Right ventricle myocardium inferior (tissue), 1 donor: Measurements from ENCODE around the gene CPLX3. TPM values are rescaled to one million over a fixed set of nuclear protein-coding genes. Genes with fewer than 3 reads are reported as not detected.

Source experiments
- ATAC-seq: fragments of 200-7000 bp; cut with Tn5 transposase; one replicate; pipeline ENCODE4 v1.9.1; 2020; ENCODE audit warnings: mild to moderate bottlenecking, moderate library complexity
- DNase-seq: peaks from one replicate; pipeline ENCODE4 v3.0.0; 2021; ENCODE audit errors: missing footprints
- intact Hi-C: fragments of 100-400 bp; cut with DNase I; formaldehyde crosslinking; loops from one replicate; pipeline ENCODE4 v1.11.0; 2022
- total RNA-seq: library from RNA; stranded (reverse); fragmentation: NEBNext Ultra II Directional; extraction: Animal tissue kit (Norgen Biotek cat#: 25700); gene quantifications from one replicate; pipeline ENCODE4 v1.2.1, GENCODE V29; 2021
- donor health status: DM: no; HTN: yes; CAD: no; lungs with severe emphysema.

CPLX3 gene
- total RNA-seq, 1 donor from 2014 or later, result 2.8 TPM

DNA sequence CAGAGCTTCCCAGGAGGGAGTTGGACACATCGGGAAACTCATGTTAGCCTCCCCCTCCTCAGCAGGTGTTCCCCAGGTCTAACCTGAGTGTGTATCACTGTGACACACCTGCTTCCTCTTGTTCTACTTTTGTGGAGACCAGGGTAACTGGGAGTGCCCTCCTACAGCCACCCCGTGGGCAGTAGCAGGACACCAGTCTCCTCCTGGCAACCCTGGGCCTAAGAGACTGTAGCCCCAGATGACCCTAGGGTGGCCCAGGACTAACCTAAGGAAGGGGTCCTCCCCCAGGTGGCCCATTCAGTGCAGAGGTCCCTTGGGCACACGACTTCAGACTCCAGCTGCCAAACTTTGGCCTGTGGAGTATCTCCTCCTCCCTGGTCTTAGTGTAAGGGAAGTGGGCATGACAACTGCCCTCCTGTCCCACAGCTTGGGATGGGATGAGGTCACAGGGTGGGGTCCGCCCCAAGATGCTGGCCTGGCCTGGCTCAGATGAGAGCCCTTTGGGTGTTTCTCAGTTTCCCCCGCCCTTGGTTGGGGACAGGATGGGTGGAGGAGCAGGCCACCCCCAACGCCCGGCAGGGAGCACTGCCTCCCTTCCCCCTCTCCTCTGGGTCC is 39.8 kb upstream of the CPLX3 start:
- intact Hi-C loops, result loop anchor here (5.0 kb wide), 1 partner anchor 106 kb away; the partner anchor contains the start of gene MPI
- ATAC-seq (peak; percentile 1), DNase-seq (peak; percentile 80)

DNA sequence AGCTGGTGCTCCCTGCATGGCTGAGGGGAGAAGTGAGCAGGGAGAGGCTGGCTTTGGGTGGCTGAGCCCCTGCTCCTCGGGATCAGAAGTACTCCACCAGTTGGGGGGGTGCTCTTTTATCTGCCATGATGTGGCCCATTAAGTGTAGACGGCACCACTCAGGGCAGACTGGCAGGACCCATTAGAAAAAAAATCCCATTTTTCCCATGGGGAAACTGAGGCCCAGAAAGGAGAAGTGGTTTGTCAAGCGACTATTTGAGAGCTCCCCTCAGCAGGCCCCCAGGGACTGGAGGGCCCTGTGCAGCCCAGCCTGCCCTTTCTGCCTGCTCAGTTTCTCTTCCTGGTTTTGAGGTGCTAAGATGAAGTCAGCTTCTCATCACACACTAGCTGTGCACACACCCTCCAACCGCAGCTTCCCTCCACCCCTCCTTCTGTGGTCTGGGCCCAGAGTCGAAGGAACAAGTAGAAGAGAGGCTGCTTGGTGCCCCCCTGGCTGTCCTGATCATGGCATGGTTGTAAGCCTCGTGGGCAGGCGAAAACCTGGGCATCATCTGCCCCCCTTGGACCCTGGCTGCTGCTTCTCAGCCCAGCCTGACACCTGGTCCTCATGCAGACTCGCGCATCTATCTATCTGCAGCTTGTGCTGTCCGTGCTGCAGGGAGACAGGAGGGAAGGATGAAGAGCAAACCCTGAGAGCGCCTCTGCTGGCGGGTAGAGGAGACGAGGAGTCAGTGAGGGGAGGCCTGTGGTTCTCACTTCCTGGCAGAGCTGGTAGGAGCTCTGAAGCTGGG is 39.0 kb upstream of the CPLX3 start:
- ATAC-seq (peak; percentile 34), DNase-seq (peak; percentile 88)
- intact Hi-C loops, result loop anchor here (5.0 kb wide), 1 partner anchor 105 kb away; the partner anchor contains the start of gene MPI

DNA sequence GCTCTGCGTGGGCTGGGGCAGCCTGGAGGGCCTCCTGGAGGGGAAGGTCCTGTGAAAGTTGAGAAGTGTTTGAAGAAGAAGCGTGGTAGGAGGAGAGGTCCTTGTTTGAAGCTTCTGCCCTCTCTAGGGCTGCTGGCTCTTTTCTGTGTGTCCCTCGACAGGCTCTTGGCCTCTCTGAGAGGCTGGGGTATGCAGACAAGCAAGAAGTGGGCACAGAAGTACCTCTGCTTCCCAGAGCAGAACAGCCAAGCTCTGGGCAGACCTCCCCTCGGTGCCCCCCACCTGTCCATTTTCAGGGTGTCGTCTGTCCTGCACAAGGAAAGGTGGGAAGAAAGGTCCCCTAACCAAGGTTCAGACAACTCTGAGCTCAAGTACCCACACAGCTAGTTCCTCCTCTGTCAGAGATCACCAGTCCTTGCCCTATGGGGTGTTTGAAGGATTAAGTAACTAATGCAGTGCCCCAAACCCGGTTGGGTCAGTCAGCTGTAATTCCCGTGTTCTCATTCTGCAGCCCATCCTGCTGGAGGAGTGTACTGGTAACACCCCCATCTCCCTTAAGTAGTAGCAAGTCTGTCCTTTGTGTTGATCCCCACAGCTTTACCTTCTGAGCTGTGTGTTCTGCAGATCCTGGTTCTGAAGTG is 38.3 kb upstream of the CPLX3 start:
- intact Hi-C loops, result loop anchor here (5.0 kb wide), 1 partner anchor 104 kb away; the partner anchor contains the start of gene MPI
- DNase-seq, result no peak
- no peak for ATAC-seq

DNA sequence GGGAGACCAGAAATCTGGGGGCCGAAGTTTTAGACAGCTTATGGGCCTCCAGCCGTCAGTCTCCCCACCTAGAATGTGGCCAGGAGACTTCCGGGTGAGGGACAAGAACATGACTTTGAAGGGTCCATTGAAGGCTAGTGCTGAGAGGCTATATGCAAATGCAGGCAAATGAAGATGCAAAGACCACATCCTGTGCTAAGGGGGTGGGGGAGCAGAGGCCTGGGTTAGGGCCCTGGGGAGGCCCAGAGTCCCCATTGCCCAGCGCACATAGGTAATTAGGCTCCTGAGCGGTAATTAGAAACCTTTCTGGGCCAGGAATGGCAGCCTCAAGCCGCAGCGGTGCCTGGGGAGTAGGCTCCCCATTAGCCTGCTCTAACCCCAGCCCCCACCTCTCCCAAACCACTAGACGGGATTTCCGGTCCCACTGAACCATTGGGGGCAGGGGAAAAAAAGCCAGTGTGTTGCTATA is 37.7 kb upstream of the CPLX3 start:
- no peak for ATAC-seq
- intact Hi-C loops, result loop anchor here (5.0 kb wide), 1 partner anchor 104 kb away; the partner anchor contains the start of gene MPI

DNA sequence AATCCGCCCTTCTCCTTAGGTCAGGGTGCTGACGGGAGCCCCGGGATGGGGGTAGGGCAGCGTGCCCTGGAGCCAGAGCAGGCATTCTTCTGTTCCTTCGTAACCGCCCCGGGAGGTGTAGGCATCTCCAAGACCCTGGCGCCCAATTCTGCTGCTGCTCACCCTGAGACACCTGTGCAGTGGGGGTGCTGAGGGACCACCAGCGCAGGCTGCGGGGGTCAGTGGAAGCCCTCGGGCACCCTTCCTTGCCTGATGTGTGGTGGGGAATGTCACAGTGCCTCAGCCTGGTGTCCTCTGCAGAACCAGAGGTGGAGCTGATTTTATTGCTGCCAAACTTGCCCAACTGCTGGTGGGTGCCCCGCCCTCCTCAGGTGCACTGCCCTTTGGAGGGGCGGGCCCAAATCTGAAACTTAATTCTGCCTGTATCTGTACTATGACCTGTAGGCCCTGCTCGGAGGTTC is 37.2 kb upstream of the CPLX3 start:
- no peak for DNase-seq
- intact Hi-C loops, result loop anchor here (5.0 kb wide), 1 partner anchor 103 kb away; the partner anchor contains the start of gene MPI
- no peak for ATAC-seq

More for the DNA sequence above, 37.7 kb upstream of the CPLX3 start:
- DNase-seq, result no peak

DNA sequence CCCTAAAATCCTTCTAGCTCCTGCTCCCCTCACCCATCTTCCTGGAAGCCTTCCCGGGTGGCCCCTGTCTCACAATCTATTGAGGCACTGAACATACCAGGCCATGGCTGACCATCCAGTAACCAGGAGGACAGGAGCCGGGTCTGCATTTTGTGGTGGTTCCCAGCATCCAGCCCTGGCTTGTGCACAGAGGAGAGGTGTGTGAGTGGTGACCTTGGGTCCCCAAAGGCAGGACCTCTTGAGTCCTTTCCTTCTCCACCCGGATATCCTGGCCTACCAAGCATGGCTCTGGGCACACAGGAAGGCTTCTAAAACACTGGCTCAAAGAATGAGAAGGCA is 36.7 kb upstream of the CPLX3 start:
- intact Hi-C loops, result loop anchor here (5.0 kb wide), 1 partner anchor 103 kb away; the partner anchor contains the start of gene MPI
- ATAC-seq (no peak), DNase-seq (no peak)

DNA sequence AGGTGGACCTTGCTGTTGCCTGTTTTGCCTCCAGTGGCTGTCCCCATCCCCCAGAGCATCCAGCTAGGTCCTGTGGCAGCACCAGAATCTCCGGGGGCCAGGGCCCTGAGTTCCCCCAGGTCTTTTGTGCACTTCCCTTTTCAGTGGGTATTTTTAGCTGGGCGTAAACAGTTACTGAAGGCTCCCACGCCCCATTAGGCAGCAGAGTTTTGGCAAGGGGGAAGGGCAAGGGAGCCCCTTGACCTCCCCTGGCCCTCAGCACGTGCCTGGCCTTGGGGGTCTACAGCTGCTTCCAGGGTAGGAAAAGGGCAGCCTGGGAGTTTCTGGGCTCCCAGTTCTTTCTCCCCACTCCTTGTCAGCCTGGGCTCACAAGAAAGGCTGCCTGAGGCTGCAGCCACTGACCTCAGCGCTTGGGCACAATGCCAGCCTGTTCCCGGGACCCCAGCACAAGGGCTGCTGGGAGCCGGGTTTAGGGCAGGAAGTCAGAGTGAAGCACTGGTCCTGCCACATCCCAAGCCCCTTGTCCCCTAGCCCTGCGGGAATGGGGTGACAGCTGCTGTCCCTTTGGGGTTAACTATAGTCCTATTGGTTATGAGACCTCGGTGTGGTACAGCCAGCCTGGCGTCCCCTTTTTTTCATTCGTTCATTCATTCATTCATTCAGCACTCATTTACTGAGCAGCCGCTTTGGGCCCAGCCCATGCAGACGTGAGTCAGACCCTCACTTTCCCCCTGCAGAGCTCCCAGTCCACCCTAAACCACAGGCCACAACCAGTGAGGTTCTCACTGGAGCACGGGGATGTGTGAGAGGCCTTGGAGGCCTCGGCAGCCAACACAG is 36.1 kb upstream of the CPLX3 start:
- ATAC-seq, result peak; percentile 24
- intact Hi-C loops, result no loop called here
- peak; percentile 89 for DNase-seq

DNA sequence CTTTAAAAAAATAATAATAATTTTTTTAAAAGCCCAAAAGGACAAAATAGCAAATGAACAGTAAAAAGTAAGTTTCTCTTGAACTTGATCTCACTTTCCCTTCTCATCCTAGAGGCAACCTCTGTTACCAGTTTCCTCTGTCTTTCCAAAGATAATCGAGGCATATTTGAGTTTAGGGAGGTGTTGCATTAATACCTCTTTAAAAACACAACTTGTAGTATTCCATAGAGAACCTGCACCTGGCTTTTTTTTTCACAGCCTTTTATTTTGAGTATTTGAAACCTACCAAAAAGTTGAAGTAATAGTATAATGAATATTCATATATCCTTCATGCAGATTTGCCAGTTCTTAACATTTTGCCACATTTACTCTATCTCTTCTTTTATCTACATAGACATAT is 35.4 kb upstream of the CPLX3 start:
- ATAC-seq, result no peak
- DNase-seq, result no peak
- intact Hi-C loops, result no loop called here

DNA sequence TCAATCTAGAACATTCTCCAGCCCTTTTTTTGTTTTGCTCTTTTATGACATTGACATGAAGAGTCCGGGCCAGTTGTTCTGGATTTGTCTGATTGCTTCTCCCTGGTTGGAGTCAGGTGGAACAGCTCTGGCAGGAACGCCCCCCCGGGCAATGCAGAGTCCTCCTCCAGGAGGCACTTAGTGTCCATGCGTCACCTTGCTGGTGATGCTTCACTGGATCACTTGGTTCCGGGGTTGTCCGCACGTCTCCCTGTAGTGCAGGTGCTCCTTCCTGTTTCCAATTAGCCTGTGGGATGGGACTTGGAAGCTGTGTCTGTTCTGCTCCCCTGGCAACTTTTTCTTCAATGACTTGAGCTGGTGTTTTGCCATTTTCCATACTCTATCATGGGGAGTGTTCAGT is 34.8 kb upstream of the CPLX3 start:
- DNase-seq, result no peak
- intact Hi-C loops, result no loop called here
- ATAC-seq, result no peak

DNA sequence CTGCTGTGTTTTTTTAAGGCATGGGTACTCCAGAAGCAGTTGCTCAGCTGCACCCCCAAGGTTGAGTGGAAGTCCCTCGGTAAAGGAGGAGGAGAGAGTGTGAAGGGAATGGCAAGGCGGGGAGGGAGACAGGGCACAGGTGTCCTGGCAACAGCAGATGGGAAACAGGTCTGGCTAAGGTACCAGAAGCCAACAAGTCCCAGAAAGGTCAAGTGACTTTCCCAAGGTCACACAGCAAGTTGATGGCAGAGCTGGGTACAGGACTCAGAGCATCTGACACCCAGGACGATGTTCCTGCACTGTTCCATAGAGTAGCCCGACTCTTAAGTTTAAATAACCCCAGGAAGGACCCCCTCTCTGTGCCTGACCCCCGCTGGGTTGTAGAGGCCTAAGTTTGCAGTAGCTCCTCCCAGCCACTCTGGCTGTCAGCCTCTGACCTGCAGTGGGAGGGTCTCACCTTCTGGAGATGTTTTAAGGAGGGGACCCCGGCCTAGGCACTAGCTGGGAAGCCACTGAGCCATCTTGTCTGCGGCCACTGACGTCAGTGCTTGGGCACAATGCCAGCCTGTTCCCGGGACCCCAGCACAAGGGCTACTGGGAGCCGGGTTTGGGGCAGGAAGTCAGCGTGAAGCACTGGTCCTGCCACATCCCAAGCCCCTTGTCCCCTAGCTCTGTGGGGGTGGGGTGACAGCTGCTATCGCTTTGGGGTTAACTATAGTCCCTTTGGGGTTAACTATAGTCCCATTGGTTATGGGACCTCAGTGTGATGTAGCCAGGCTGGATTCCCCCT is 34.0 kb upstream of the CPLX3 start:
- no peak for ATAC-seq
- DNase-seq, result no peak
- intact Hi-C loops, result no loop called here

DNA sequence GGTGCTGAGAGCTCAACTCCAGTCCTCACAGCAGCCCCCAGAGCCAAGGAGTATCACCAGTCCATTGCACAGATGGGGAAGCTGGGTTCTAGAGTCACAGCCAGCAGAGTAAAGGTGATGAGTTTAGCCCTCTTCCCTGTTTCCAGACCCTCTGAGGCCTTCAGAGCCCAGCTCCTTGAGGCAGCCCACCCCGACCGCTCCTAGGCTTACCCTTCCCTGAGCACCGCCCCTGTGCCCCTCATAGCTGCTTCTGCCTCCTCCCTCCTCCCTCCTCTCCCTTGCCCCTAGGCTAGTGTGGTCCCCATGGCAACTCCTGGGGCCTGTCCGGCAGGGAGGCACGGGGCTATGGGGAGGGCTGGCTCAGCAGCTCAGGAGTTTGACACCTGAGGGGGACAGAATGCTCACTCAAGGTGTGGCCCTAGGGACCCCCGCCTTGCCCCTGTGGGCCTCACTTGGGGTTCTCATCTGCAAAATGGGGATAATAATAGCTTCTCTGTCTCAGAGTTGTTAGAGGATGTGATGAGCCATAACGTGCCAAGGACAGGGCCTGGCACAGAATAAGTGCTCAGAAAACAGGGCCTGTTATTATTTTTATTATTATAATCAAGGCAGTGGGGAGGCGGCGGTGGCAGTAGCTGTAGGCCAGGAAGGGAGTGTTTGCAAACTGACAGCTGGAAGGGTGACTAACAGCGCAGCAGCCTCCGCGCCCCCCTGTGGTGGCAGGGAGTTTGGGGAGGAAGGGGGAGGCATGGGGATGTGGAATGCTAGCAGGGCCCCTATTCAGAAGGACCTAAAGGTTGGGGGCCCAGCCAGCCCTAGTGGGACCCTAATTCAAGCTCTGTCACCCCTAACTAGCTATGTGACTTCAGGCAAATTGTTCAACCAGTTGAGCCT is 33.0 kb upstream of the CPLX3 start:
- ATAC-seq, result no peak
- no peak for DNase-seq
- intact Hi-C loops, result no loop called here

DNA sequence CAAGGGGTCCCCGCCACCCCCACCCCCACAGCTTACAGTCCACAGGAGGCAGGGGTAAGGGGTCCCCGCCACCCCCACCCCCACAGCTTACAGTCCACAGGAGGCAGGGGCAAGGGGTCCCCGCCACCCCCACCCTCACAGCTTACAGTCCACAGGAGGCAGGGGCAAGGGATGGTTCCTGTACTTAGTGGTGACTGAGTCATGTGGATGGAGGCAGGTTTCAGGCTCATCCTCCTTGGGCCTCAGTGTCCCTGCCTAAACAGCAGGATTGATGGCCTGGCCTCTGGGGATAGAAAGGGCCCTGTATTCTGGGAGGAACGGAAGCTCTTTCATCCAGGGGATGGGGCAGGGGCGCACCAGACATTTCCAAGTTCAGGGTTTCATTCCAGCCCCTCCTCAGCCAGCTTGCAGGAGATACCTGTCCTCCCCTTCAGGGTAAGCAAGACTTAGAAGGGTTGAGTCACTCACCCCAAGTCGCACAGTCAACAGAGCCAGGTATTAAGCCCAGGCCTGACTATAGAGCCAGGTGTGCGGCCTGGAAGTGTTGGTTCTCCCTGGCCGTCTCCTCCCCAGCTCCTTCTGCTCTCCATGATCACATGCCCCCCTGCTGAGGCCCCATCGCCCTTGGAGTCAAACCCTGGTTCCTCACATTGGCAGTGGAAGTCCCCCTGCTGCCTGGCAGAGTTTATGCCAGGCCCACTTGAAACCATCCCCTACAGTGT is 32.0 kb upstream of the CPLX3 start:
- ATAC-seq, result no peak
- DNase-seq, result no peak
- intact Hi-C loops, result no loop called here

DNA sequence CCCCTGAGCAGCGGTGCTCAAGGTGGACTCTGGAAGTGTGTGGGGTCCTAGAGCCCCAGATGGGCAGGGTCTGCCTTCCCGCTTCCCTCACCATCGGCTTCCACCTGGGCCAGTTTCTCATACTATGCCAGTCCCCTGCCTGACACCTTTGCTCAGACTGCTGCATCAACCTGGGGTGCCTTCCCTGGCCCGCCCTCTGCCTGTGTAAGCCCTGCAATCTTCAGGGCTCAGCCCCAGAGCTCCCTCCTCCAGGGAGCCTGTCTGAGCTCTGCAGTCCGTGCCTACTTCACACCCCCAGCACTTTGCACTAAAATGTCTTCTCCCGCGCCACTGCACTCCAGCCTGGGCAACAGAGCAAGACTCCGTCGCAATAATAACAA is 31.5 kb upstream of the CPLX3 start:
- DNase-seq (no peak), ATAC-seq (no peak)
- intact Hi-C loops, result no loop called here

DNA sequence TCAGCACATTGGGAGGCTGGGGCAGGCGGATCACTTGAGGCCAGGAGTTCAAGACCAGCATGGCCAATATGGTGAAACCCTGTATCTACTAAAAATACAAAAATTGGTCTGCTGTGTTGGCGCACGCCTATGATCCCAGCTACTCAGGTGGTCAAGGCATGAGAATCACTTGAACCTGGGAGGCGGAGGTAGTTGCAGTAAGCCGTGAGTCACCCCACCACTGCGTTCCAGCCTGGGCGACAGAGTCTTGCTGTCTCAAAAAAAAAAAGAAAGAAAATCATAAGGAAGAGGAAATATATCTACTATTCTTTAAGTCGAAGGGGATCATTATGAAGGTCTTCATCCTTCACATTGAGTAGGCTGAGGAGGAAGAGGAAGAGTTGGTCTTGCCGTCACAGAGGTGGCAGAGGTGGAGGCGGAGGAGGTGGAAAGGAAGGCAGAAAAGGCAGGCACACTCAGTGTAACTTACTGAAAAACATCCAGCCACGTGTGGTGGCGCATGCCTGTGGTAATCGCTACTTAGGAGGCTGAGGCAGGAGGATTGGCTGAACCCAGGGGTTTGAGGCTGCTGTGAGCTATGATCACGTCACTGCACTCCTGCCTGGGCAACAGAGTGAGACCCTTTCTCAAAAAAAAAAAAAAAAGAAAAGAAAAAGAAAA is 30.3 kb upstream of the CPLX3 start:
- ATAC-seq, result no peak
- intact Hi-C loops, result no loop called here
- no peak for DNase-seq

DNA sequence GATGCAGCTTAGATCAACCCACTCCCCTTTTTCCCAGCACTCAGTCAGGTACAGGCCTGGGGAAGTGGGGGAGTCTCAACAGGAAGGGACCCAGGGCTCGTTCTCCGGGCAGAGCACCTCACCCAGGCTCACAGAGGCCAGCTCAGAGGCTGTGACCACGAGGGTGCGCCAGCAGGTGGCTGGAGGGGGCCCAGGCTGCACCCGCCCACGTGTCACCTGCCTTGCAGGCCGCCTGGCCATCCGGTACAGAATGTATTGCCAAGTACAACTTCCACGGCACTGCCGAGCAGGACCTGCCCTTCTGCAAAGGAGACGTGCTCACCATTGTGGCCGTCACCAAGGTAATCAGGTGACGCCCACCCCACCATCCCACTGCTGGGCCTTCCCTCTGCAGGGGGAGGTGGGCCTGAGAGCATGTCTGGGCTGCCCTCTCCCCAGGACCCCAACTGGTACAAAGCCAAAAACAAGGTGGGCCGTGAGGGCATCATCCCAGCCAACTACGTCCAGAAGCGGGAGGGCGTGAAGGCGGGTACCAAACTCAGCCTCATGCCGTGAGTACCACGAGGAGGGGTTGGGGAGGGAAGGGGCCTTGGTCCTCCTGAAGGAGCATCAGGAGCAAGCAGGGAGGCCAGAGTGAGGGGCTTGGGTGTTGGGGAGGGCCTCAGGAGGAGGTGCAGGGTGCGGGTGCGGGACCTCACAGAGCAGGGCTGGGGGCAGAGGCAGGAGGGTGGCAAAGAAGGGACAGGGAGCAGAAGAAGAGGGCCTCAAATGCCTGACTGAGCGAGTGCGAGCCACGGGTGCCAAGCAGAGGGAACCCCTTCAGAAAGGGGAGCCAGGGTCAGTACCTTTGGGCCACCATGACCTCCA is 27.8 kb upstream of the CPLX3 start:
- DNase-seq (peak; percentile 79), ATAC-seq (peak; percentile 67)
- intact Hi-C loops, result loop anchor here (2.0 kb wide), 1 partner anchor 28 kb away; no protein-coding TSS in a partner anchor
